ENCODE data around the gene ACTL7A.
"Not testable (repeated sequence)": the region's sequence is repeated elsewhere in the genome, so short reads cannot be mapped to it uniquely, and the experiment has no call there.

- not testable (repeated sequence) for TF ChIP-seq POLR2A, EP300, POLR2AphosphoS5 (IDR thresholded peaks at IDR 0.05)
- TF ChIP-seq, protein P1, sequence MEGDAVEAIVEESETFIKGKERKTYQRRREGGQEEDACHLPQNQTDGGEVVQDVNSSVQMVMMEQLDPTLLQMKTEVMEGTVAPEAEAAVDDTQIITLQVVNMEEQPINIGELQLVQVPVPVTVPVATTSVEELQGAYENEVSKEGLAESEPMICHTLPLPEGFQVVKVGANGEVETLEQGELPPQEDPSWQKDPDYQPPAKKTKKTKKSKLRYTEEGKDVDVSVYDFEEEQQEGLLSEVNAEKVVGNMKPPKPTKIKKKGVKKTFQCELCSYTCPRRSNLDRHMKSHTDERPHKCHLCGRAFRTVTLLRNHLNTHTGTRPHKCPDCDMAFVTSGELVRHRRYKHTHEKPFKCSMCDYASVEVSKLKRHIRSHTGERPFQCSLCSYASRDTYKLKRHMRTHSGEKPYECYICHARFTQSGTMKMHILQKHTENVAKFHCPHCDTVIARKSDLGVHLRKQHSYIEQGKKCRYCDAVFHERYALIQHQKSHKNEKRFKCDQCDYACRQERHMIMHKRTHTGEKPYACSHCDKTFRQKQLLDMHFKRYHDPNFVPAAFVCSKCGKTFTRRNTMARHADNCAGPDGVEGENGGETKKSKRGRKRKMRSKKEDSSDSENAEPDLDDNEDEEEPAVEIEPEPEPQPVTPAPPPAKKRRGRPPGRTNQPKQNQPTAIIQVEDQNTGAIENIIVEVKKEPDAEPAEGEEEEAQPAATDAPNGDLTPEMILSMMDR (IDR thresholded peaks at IDR 0.05) = not testable (repeated sequence)
These were observed 24.7 kb downstream of the ACTL7A start for GRCh38 chr9:108886594-108887271.
